HG02840 (cell line): ENCODE results near the gene MEIS1.

Experiments
- ATAC-seq: cut with Tn5 transposase; IDR thresholded peaks from one replicate; pipeline ENCODE4 v1.9.1; 2021; ENCODE audit warnings: mild to moderate bottlenecking, moderate library complexity, moderate number of reproducible peaks; ENCODE audit not compliant: unreplicated experiment, low FRiP score

The MEIS1 gene

GRCh38 chr2:66528974-66529724 lies 94.2 kb downstream of the MEIS1 start:
- ATAC-seq = no peak

GRCh38 chr2:66530651-66531050 lies 95.7 kb downstream of the MEIS1 start:
- no peak for ATAC-seq

GRCh38 chr2:66531155-66531554 lies 96.2 kb downstream of the MEIS1 start:
- no peak for ATAC-seq

GRCh38 chr2:66531567-66531966 lies 96.6 kb downstream of the MEIS1 start:
- no peak for ATAC-seq

- ATAC-seq = no peak
Observed at GRCh38 chr2:66532972-66533868, 98.3 kb downstream of the MEIS1 start.

GRCh38 chr2:66534461-66534860 lies 99.5 kb downstream of the MEIS1 start:
- no peak for ATAC-seq

GRCh38 chr2:66535574-66536289 lies 100.8 kb downstream of the MEIS1 start:
- no peak for ATAC-seq

- ATAC-seq = no peak
Observed at GRCh38 chr2:66536290-66536673, 101.4 kb downstream of the MEIS1 start.

GRCh38 chr2:66536997-66537396 lies 102.1 kb downstream of the MEIS1 start:
- no peak for ATAC-seq

- no peak for ATAC-seq
Observed at GRCh38 chr2:66538291-66538690, 103.4 kb downstream of the MEIS1 start.

- ATAC-seq = no peak
Observed at GRCh38 chr2:66539452-66539851, 104.5 kb downstream of the MEIS1 start.

GRCh38 chr2:66541646-66542045 lies 106.7 kb downstream of the MEIS1 start:
- no peak for ATAC-seq

- no peak for ATAC-seq
Observed at GRCh38 chr2:66543257-66543767, 108.4 kb downstream of the MEIS1 start.

- ATAC-seq = no peak
Observed at GRCh38 chr2:66544258-66544657, 109.3 kb downstream of the MEIS1 start.

- ATAC-seq = no peak
Observed at GRCh38 chr2:66545258-66545657, 110.3 kb downstream of the MEIS1 start.

- ATAC-seq = no peak
Observed at GRCh38 chr2:66547118-66547517, 112.2 kb downstream of the MEIS1 start.

- ATAC-seq = no peak
Observed at GRCh38 chr2:66547887-66548286, 113.0 kb downstream of the MEIS1 start.

GRCh38 chr2:66548422-66548821 lies 113.5 kb downstream of the MEIS1 start:
- no peak for ATAC-seq

GRCh38 chr2:66550826-66551225 lies 115.9 kb downstream of the MEIS1 start:
- ATAC-seq = no peak

- ATAC-seq = no peak
Observed at GRCh38 chr2:66553370-66553769, 118.4 kb downstream of the MEIS1 start.

- no peak for ATAC-seq
Observed at GRCh38 chr2:66555091-66555490, 120.2 kb downstream of the MEIS1 start.
